SKM-1 treated with dmso at 0.1 percent for 144 hours (cell line): ENCODE measurements around the gene GRXCR1.

ENCODE experiments used
- DNase-seq: peaks from one replicate; lab custom pipeline; 2025; ENCODE audit not compliant: unreplicated experiment; lab: John Stamatoyannopoulos, UW

The GRXCR1 gene

DNA sequence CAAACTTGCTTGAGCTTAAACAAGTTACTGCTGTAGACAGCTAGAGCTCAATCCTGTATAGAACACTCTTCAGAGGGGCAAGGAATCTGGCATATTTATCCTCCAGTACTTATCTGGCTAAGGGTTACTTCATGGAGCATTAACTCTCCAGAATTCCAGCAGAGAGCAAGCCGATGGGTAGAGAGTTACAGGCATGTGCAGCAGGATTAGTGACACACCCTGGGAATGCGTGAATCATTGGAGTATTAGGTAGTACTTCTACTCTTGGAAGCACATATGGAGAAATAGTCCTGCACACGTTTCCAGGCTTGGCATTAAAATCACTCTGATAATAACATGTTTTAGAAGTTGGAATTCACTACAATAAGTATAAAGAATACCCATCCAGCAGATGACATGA lies 35.4 kb downstream of the GRXCR1 start:
- DNase-seq: no peak

DNA sequence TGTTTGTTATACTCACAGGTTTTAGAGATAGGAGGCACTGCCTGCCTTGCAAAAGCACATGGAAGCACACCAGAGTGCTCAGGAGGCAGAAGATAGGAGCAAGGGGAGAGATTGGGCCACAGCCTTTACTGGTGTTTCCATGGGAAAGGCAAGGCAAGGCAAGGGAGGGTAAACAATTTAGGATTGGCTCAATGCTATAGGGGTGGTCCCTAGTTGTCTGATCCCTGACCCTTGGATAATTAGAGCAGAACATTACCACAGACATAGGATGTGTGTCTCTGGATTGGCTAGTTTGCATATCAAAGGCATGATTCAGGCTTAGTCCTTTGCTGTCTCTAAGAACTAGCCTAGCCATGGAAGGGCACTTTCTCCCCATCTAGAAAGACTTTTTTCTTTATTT lies 36.1 kb downstream of the GRXCR1 start:
- DNase-seq: no peak

GRCh38 chr4:42942216-42942615 lies 49.7 kb downstream of the GRXCR1 start:
- DNase-seq: no peak

- DNase-seq: no peak
Measured at GRCh38 chr4:42945874-42946273, 53.4 kb downstream of the GRXCR1 start.

GRCh38 chr4:42953321-42953720 lies 60.8 kb downstream of the GRXCR1 start:
- no peak for DNase-seq

GRCh38 chr4:42954963-42955669 lies 62.6 kb downstream of the GRXCR1 start:
- DNase-seq: no peak

DNA sequence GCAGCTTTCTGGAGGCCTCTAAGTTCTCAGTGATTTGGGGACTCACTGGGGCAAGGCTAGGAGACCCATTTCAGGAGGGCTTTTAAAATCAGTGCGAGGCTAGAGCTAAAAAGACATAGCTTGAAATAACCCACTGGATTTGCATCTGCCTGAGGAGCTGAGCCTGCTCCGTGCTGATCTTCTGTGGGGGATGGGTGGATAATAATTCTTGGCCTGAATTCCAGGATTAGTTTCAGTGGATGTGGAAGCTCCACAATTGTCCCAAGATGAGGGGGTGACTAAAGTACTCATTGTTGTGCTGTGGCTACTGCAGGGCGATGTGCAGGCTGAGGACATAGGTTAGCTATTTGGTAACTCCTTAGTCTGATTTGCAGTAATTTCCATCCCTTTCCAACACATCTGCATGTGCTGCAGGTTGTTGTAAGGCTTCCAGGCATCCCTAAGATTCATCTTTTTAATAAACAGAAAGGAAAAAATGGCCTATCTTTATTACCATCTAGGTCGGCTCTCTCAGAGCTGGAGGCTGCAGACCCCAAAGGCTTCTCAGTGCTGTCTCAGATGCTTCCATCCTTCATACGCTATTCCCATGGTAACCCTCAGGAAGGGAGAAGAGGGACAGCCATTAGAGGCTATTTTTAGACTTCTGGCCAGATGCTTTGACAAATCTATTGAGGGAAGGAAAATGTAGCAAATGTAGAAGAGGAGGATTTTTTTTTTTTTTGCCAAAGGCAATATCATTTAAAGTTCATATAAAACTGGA lies 63.4 kb downstream of the GRXCR1 start:
- DNase-seq: no peak

DNA sequence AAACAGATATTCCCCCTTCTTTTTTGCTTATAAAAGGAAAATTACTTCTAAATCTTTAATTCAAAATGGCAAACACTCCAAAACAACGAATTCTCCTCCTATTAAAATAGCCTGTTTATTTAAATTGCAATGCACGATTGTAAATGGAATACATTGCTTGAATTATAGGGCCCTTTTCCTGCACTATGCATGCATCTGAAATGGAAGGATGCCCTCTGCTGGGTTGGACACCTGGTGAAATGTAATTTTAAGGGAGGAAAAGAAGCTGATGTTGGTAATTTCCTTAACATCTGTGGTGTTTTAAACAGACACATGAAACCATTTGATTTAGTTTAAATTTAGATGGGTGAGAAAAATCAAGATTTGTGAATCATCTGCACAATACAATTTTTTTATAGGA lies 72.8 kb downstream of the GRXCR1 start:
- no peak for DNase-seq

DNA sequence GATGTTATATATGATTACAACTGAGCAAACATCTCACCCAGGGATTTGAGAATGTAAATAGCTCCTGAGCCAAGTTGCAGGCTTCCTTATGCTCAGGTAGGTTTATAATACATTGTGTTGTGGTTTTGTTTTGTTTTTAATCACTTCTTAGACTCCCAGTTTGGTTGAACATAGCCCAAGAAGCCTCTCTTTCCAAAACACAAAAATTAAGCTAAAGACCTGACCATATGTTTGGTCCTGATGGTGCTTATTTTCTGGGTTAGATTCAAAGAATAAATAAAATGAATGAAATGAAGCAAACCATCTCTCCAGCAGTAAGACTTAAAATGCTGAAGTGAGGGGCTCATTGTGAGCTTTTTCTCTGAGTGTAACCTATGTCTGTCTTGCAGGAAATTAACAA lies 93.5 kb downstream of the GRXCR1 start:
- no peak for DNase-seq

DNA sequence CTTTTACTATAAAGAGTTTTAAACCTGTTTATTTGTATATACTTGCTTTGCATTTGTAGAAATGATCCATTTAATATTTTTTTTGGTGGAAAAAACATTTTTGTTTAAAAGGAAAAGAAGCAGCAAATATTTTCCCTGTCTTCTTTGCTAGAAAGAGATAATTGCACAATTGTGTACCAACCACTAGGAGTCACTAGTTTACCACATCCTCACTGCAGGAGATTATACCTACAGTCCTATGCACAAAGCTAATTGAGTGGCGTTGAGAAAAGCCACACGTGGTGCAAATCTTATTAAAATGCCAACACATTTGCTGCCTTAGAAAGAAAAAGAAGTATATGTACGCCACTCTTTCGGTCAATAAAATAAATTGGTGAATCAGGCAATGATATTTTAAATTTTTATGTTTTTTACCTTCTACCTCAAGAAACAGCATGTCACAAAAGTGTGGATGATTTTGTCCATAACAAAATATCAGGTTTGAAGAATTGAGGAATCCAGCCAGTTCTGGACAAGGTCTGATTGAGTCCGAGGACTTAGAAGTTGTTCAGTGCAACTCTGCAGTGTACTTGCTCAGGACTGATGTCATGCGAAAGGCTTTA lies 102.9 kb downstream of the GRXCR1 start:
- DNase-seq: peak; percentile 70

DNA sequence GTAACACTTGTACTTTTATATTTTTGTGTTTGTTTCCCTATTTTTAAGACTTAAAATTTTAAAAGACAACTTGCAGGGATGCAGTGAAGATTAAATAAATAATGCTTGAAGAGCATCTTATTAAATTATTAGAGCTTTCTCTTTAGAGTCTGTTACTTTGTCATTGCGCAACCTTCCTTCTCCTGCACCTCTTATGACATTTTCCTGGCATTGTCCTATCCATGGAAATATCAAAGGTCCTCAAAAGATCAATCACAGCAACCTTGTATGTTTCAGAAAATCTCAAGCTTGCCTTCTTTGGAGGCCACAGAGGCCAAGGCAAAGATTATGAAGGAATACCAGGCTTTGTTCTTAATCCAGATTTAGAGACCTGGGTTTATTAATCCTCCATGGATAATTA lies 116.3 kb downstream of the GRXCR1 start:
- no peak for DNase-seq

DNA sequence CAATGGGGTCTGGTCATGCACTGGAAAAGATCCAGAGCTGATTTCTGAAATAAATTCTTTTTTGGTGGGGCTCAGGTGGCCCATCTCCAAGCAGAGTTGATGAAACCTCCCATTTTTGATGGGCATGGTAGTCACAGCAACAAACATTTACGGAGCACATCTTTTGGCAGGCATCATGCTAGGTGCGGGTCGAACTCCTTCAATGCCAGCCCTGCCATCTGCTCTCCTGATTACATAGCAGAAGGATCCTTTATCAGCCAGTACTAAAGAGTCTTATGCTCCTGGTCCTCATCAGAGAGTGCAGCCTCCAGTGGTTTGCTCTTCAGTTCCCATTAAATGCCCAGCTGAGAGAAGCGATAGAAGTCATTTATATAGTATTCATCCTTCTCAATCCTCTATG lies 121.7 kb downstream of the GRXCR1 start:
- DNase-seq: no peak

GRCh38 chr4:43041632-43042031 lies 149.1 kb downstream of the GRXCR1 start:
- DNase-seq: no peak

DNA sequence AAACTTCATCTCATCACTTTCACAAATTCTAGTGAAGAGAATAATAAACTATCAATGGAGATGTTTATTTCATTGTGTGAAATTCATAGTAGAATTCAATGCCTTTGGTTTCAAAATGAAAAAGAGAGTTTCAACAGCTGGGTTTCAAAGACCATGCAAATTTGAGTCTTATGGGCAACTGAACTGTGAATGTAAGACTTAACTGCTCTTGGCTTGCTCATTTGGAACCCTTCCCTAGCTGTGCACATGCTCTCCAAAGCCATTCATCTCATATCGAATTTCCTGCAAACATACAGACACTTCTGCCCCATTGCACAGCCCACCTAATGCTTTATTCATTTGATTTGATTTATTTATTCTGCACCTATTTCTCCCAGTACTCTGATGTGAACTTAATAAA lies 154.5 kb downstream of the GRXCR1 start:
- DNase-seq: no peak

DNA sequence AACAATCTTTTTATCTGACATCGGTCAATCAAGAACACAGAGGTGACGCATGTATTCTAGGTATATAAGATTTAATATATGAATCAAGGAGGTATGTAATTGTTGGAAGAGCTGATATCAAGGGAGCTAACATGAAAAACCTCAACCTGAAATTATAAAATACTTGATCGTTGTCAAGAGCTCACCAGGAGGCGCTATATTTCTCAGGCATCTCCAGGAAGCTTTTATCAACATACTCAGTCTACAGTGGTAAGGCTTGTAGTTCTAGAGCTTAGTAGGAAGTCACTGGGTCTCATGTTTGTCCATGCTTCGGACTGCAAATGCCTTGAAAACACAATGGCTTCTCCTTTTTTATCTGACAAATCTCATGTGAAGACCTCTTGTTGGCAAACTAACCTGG lies 156.1 kb downstream of the GRXCR1 start:
- no peak for DNase-seq

DNA sequence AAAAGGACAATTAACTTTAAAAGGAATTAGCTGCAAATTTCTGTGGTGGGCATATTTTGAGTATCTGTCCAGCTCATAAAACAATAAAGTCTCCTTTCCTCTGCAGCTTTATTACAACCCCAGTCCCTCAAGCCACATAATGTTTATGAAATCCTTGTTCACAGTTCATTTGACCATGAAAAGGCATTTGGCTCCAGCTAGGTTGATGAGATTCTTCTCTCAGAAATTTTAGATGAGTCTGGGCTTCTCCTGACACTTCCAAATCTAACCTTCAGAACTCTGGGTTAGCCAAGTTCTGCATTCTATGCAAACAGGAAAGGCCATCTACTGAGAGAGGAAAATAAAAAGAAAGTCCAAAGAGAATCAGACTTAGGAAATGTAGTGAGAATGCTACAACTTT lies 156.8 kb downstream of the GRXCR1 start:
- no peak for DNase-seq

DNA sequence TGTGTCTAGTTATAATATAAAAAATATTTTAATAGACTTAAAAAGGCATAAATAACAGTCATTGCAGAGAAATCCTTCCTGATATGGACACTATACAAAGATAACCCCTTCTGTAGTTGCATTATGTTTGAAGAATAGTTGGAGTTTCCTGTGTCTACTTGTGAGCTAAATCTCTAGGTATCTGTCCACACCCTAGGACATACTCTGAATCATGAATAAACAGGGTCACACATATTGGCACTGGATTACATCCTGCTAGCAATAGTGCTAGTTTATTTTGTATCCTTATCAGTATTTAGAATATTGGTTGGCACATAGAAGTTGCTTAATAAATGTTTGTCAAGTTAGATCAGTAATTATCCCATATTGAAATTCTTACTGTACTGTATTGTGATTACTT lies 173.9 kb downstream of the GRXCR1 start:
- no peak for DNase-seq

GRCh38 chr4:43071069-43071468 lies 178.6 kb downstream of the GRXCR1 start:
- no peak for DNase-seq
